ENCODE measurements around the gene BTNL2. TPM values are rescaled to one million over a fixed set of nuclear protein-coding genes. Genes with fewer than 3 reads are reported as not detected.

Gene BTNL2
- total RNA-seq, 4 donors from 2014 or later: not detected

DNA sequence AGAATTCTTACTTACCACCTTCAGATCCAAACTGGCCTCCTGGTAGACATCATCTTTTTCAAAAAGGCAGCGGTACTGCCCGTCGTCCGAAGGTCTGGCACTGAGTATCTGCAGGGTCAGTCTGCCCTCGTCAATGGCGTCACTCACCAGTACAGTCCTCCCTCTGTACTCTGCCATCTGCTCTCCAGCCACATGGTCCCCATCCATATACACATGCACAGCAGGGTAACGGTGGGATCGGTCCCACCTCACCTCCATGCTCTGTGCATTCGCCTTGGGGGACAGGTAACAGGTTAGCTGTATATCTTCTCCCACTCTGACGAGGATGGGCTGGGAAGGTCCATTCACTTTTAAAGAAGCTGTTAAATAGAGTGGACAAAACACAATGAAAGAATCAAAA lies 11.0 kb downstream of the BTNL2 start:
- no peak overlapping the region for H3K4me3 ChIP-seq

DNA sequence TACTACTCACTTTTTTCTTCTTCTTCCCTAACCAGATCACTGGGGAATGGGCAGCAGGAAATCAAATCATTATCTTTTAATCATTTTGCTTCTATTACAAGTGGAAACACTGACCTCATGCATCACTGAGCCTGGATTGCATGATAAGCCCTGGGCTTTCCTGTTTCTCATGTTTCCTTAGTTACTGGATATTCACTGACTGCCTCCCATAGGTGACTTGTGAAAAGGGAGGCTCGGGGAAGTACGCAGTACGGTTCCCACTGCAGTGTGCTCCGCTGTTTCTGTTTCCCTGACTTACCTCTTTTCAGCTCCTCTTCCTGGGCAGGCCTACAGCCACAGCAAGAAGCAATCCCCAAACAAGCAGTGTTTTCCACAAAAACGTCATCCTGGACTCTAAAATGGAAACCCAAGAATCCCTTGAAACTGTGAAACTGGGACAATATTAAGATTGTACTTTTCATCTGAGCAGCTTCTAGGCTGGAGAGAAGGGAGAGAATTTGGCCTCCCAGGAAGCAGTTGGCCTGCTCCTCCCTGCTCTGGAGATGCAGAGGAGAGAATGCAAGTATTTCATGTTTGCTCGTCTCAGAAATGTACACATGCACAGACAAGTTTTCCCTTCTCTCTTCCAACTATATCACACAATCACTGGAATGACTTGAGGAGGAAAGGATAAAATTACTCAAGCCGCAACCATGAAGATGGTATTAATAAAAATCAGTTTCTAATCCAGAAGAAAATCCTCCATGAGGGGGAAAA lies 13.1 kb downstream of the BTNL2 start:
- H3K27me3 ChIP-seq: no peaks in the 10 kb centered on the region
- H3K27ac ChIP-seq: peak overlapping the region in 1 of 4 donors; percentile 30
- H3K9me3 ChIP-seq: no peaks in the 10 kb centered on the region
- WGBS, 2 donors: 65% methylated on average over 7 of the region's 7 CpGs
- DNase-seq (ENCODE audit: low spot score in 2 of 2): no peak
- TF ChIP-seq, protein P1, sequence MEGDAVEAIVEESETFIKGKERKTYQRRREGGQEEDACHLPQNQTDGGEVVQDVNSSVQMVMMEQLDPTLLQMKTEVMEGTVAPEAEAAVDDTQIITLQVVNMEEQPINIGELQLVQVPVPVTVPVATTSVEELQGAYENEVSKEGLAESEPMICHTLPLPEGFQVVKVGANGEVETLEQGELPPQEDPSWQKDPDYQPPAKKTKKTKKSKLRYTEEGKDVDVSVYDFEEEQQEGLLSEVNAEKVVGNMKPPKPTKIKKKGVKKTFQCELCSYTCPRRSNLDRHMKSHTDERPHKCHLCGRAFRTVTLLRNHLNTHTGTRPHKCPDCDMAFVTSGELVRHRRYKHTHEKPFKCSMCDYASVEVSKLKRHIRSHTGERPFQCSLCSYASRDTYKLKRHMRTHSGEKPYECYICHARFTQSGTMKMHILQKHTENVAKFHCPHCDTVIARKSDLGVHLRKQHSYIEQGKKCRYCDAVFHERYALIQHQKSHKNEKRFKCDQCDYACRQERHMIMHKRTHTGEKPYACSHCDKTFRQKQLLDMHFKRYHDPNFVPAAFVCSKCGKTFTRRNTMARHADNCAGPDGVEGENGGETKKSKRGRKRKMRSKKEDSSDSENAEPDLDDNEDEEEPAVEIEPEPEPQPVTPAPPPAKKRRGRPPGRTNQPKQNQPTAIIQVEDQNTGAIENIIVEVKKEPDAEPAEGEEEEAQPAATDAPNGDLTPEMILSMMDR (IDR thresholded peaks at IDR 0.05): no peak
- TF ChIP-seq EP300 (IDR thresholded peaks at IDR 0.05): peak in 1 of 2 donors; percentile 57
- TF ChIP-seq POLR2A (IDR thresholded peaks at IDR 0.05): no peak
- H3K4me3 ChIP-seq: no peak overlapping the region
- peaks cover 0 to 4% (median 0%) of the 10 kb centered on the region in 3 donors for H3K36me3 ChIP-seq
- H3K4me1 ChIP-seq: no peaks in the 10 kb centered on the region

More for the DNA sequence above, 11.0 kb downstream of the BTNL2 start:
- no peak for TF ChIP-seq POLR2A (IDR thresholded peaks at IDR 0.05)
- no peak for TF ChIP-seq EP300 (IDR thresholded peaks at IDR 0.05)
- TF ChIP-seq, protein P1 (IDR thresholded peaks at IDR 0.05): no peak
- Histone ChIP-seq H3K9me3 (no peaks in the 10 kb centered on the region), H3K4me1 (no peaks in the 10 kb centered on the region), H3K36me3 (peaks cover 0 to 4% (median 0%) of the 10 kb centered on the region in 3 donors), H3K27me3 (no peaks in the 10 kb centered on the region), H3K27ac (no peak overlapping the region)
- DNase-seq (ENCODE audit: low spot score in 2 of 2): no peak
- 92 to 95% methylated on average over 10 of the region's 10 CpGs for WGBS, 2 donors

DNA sequence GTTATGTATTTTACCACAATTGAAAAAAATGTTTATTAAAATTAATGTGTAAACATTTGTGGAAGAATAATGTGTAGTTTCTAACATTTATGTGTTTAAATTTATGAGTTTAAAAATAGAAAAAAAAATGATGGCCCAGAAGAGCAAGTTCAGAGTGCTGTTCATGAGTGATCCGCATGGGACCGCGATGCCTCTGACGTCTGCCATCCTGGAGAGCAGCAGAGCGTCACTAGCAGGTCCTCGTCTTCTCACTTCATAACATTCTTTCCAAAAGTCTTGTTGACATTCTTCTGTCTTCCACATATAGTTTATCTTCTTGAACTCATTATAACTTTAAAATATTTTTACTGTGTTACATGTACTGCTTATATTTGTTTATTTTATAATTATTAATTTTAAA lies 15.5 kb downstream of the BTNL2 start:
- Histone ChIP-seq H3K4me3 (no peak overlapping the region), H3K27me3 (no peaks in the 10 kb centered on the region), H3K9me3 (no peaks in the 10 kb centered on the region), H3K36me3 (peaks cover 0 to 4% (median 0%) of the 10 kb centered on the region in 3 donors), H3K27ac (no peak overlapping the region), H3K4me1 (no peaks in the 10 kb centered on the region)
- TF ChIP-seq, protein P1 (IDR thresholded peaks at IDR 0.05): no peak
- TF ChIP-seq POLR2A (IDR thresholded peaks at IDR 0.05): no peak
- TF ChIP-seq EP300 (IDR thresholded peaks at IDR 0.05): no peak
- WGBS, 2 donors: 89 to 94% methylated on average over 6 of the region's 6 CpGs
- DNase-seq (ENCODE audit: low spot score in 2 of 2): no peak

DNA sequence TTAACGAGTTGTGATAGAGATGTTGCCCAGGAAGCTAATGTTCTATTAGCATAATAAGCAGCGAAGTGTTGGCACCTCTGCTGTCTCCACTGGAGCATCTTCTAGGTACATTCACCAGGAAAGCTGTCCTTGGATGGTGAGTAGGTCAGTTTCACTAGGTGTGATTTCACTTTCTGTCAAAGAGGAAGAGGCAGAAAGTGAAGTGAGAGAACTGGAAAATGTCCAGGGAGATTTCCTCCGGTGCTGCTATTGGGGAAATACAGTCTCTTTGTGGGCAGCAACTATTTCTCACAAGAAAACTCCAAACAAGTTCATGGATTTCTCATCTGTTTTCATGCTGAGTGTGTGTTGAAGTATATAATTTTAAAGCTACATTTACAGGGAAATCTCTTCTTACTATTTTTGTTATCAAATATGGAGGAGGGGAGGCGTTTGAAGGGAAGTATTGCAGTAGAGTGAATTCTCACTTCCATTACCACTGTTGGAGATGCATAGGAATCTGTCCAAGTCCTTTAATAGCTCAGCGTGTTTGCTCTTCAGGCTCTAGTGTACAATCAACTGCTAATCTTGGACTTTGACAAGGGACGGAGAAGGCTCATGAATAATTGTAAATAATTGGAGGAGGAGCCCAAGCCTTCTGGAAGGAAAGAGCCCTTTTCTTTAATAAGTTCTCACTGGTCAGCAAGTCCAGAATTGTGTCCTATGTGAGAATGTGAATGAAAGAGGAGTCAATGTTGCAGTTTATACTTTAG lies 19.2 kb downstream of the BTNL2 start:
- WGBS, 2 donors: 50 to 60% methylated on average over 6 of the region's 6 CpGs

More for the DNA sequence above, 19.2 kb downstream of the BTNL2 start:
- no peak for TF ChIP-seq POLR2A (IDR thresholded peaks at IDR 0.05)
- TF ChIP-seq EP300 (IDR thresholded peaks at IDR 0.05): no peak
- TF ChIP-seq, protein P1 (IDR thresholded peaks at IDR 0.05): no peak
- no peaks in the 10 kb centered on the region for H3K4me1 ChIP-seq
- no peaks in the 10 kb centered on the region for H3K9me3 ChIP-seq
- H3K27me3 ChIP-seq: no peaks in the 10 kb centered on the region
- H3K27ac ChIP-seq: no peak overlapping the region
- no peaks in the 10 kb centered on the region for H3K36me3 ChIP-seq
- no peak for DNase-seq (ENCODE audit: low spot score in 2 of 2)
- no peak overlapping the region for H3K4me3 ChIP-seq

Measured in tibial nerve (tissue), 4 donors.